HepG2 (cell line): ENCODE results near the gene SPON2. TPM values are rescaled to one million over a fixed set of nuclear protein-coding genes. Genes with fewer than 3 reads are reported as not detected.

Experiments used
- BRD4 ChIP-seq: sonication (generic); formaldehyde crosslinking; IDR thresholded peaks from 2 replicates; pipeline ENCODE4 v1.4.0; 2020; ENCODE audit warnings: missing genetic modification reagents
- CENPX ChIP-seq: sonication (generic); formaldehyde crosslinking; IDR thresholded peaks from 2 replicates; pipeline ENCODE4 v1.9.0; 2021; ENCODE audit warnings: mild to moderate bottlenecking, missing genetic modification reagents, moderate library complexity
- DMAP1 ChIP-seq: IDR thresholded peaks from 2 replicates; pipeline ENCODE4 v1.6.1; 2016
- GATAD2A ChIP-seq: IDR thresholded peaks from 2 replicates; pipeline ENCODE4 v1.6.1; 2016
- HNRNPL ChIP-seq: fragments of 200-400 bp; formaldehyde crosslinking; IDR thresholded peaks from 2 replicates; pipeline ENCODE4 v1.6.1; 2017; ENCODE audit warnings: mild to moderate bottlenecking, low read depth, low read length
- JUN ChIP-seq: sonication (generic); formaldehyde crosslinking; IDR thresholded peaks from 2 replicates; pipeline ENCODE4 v1.4.0; 2020; ENCODE audit warnings: mild to moderate bottlenecking, missing genetic modification reagents
- MXD3 ChIP-seq: IDR thresholded peaks from 2 replicates; pipeline ENCODE4 v1.6.1; 2016; ENCODE audit warnings: mild to moderate bottlenecking, missing biosample characterization, missing genetic modification reagents
- SP1 ChIP-seq, 2 experiments: fragments of 450-650 bp in 1 of 2; sonication (generic) in 1 of 2; formaldehyde crosslinking in 1 of 2; IDR thresholded peaks; 2 replicates each; pipeline versions ENCODE4 v1.4.0 to v1.6.1; 2016 to 2020; ENCODE audit warnings: missing genetic modification reagents in 1 of 2
- TEAD2 ChIP-seq: sonication (generic); formaldehyde crosslinking; IDR thresholded peaks from 2 replicates; pipeline ENCODE4 v1.9.0; 2021; ENCODE audit warnings: missing genetic modification reagents
- ZBTB33 ChIP-seq: sonication (generic); formaldehyde crosslinking; IDR thresholded peaks from 2 replicates; pipeline ENCODE4 v1.4.0; 2020; ENCODE audit warnings: missing genetic modification reagents
- ZNF335 ChIP-seq: sonication (generic); formaldehyde crosslinking; IDR thresholded peaks from 2 replicates; pipeline ENCODE4 v1.4.0; 2020; ENCODE audit warnings: missing genetic modification reagents
- ZNF740 ChIP-seq: sonication (generic); formaldehyde crosslinking; IDR thresholded peaks from 2 replicates; pipeline ENCODE4 v1.4.0; 2020; ENCODE audit warnings: missing genetic modification reagents
- ZSCAN12 ChIP-seq: sonication (generic); formaldehyde crosslinking; IDR thresholded peaks from 2 replicates; pipeline ENCODE4 v1.9.0; 2021; ENCODE audit warnings: mild to moderate bottlenecking, missing genetic modification reagents
- ZSCAN25 ChIP-seq: sonication (generic); formaldehyde crosslinking; IDR thresholded peaks from 2 replicates; pipeline ENCODE4 v1.8.0; 2022; ENCODE audit warnings: mild to moderate bottlenecking, missing genetic modification reagents
- polyA plus RNA-seq, 8 experiments: library from polyadenylated mRNA; depleted of rRNA in 3 of 8; stranded (reverse) in 7 of 8; unstranded in 1 of 8; fragments of >200 nt; fragmentation: Illumina TruSeq in 4 of 8; extraction: Trizol in 4 of 8; gene quantifications; 2 replicates each; pipeline versions ENCODE4 v1.2.1 to v1.2.3, GENCODE V29; 2011 to 2016; ENCODE audit warnings: low read depth in 4 of 8, missing spikeins in 1 of 8, mixed read lengths in 1 of 8; ENCODE audit not compliant: insufficient read depth in 1 of 8
- total RNA-seq, 5 experiments: library from RNA; depleted of rRNA; stranded (reverse); fragments of >200 nt; fragmentation: Illumina TruSeq; extraction: Trizol; gene quantifications; 2 replicates each; pipeline ENCODE4 v1.2.3, GENCODE V29; 2016; ENCODE audit warnings: low read depth in 1 of 5
- TF ChIP-seq, protein P1 (sequence below): IDR thresholded peaks from 2 replicates; pipeline ENCODE4 v1.6.1; 2016; ENCODE audit warnings: missing compliant biosample characterization, missing genetic modification reagents, borderline replicate concordance
- TF ChIP-seq, protein P2 (sequence below): sonication (generic); formaldehyde crosslinking; IDR thresholded peaks from 2 replicates; pipeline ENCODE4 v1.4.0; 2020; ENCODE audit warnings: missing genetic modification reagents, mild to moderate bottlenecking, borderline replicate concordance

Gene SPON2
- total and polyA plus RNA-seq, 2 of the 13 experiments (the other 11 are each of a cell fraction or from before 2014, with no cell fraction given) = 17.4 to 55.2 TPM

- TF ChIP-seq, protein P1, sequence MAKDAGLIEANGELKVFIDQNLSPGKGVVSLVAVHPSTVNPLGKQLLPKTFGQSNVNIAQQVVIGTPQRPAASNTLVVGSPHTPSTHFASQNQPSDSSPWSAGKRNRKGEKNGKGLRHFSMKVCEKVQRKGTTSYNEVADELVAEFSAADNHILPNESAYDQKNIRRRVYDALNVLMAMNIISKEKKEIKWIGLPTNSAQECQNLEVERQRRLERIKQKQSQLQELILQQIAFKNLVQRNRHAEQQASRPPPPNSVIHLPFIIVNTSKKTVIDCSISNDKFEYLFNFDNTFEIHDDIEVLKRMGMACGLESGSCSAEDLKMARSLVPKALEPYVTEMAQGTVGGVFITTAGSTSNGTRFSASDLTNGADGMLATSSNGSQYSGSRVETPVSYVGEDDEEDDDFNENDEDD (CRISPR knock-in tag) = no peak
- TF ChIP-seq MXD3 (no peak), JUN (CRISPR knock-in tag) (no peak), TEAD2 (no peak), CENPX (CRISPR knock-in tag) (no peak), GATAD2A (no peak), HNRNPL (0 out of 2 replicates have a peak, but pooled peaks have one; percentile 10), BRD4 (no peak), ZSCAN25 (no peak), SP1 (IDR thresholded peaks at IDR 0.05) (no peak), SP1 (CRISPR knock-in tag; IDR thresholded peaks at IDR 0.05) (no peak), ZNF335 (CRISPR knock-in tag) (no peak), ZSCAN12 (no peak), ZNF740 (no peak), ZBTB33 (peak; percentile 73), DMAP1 (CRISPR knock-in tag) (no peak)
- TF ChIP-seq, protein P2, sequence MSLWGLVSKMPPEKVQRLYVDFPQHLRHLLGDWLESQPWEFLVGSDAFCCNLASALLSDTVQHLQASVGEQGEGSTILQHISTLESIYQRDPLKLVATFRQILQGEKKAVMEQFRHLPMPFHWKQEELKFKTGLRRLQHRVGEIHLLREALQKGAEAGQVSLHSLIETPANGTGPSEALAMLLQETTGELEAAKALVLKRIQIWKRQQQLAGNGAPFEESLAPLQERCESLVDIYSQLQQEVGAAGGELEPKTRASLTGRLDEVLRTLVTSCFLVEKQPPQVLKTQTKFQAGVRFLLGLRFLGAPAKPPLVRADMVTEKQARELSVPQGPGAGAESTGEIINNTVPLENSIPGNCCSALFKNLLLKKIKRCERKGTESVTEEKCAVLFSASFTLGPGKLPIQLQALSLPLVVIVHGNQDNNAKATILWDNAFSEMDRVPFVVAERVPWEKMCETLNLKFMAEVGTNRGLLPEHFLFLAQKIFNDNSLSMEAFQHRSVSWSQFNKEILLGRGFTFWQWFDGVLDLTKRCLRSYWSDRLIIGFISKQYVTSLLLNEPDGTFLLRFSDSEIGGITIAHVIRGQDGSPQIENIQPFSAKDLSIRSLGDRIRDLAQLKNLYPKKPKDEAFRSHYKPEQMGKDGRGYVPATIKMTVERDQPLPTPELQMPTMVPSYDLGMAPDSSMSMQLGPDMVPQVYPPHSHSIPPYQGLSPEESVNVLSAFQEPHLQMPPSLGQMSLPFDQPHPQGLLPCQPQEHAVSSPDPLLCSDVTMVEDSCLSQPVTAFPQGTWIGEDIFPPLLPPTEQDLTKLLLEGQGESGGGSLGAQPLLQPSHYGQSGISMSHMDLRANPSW (CRISPR knock-in tag) = no peak
- TF ChIP-seq, all 625 proteins: peak for 5
Measured at GRCh38 chr4:1169691-1170096, 2.7 kb downstream of the SPON2 start (continued).
